HG03159 (cell line): ENCODE data around the gene UBXN10.

ENCODE experiments used
- ATAC-seq: cut with Tn5 transposase; IDR thresholded peaks from one replicate; pipeline ENCODE4 v1.9.1; 2021; ENCODE audit warnings: mild to moderate bottlenecking, moderate library complexity; ENCODE audit not compliant: unreplicated experiment

The UBXN10 gene

DNA sequence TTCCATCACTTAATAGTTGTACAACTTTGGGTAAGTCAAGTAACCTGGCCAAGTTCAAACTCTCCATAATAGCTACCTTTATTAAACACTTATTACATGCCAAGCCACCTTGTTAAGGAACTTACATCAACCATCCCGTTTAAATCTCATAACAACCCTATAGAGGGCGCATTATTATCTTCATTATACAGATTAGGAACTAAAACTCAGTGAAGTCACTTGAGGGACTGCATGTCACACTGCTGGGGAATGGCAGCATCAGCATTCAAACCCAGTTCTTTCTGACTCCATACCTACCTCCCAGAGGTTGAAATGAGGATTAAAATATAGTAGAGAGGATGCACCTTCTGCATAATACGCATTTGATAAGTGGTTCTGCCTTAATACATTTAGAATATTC lies 47.5 kb downstream of the UBXN10 start:
- no peak for ATAC-seq

DNA sequence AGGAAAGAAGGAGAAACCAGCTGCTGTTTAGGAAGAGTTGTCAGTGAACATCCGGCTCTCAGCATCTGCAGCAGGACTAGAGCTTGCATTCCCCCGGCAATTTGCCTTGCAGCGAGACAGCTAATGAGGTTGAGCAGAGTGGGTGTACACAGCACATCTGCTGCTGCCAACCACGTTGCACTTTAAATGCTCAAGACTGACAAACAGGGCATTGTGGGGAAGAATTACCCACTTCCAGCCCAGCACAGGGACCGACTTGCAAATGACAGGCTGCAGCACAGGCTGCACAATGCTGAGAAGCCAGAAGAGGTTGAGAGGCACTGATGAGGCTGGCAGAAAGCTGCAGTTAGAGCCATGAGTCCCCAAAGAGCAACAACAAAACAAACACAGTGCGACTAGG lies 48.0 kb downstream of the UBXN10 start:
- ATAC-seq = no peak

DNA sequence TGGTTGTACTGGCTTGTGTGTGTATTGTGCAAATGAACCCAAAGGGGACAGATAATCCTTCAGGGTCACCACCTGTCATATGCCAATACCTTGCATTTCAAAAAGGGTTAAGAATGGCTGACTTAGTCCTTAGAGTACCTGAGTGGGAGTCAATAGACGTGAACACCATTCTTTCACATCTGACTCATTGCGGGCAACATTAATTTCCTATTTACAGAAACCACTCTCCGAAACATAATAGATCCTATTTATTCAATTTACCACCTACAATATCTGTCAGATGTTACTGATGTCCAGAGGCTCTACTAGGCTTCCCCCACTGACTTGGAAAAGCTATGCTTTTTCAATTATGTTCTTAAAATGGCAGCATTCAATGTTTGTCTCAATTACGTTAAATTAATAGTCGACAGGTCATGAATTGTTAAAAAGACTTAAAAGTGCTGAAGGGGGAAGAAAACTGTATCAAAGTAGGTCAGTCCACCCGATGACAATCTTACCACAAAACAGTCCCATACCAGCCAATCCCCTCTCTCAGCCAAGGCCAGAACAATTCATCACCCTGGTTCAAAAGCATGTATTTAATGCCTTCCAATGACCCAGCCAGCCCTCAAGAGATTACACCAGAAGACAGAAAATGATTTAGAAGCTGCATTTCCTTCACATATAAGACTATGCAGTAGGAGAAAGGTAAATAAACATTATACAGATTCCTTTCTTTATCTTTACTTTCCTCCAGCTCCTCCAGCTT lies 49.1 kb downstream of the UBXN10 start:
- no peak for ATAC-seq

DNA sequence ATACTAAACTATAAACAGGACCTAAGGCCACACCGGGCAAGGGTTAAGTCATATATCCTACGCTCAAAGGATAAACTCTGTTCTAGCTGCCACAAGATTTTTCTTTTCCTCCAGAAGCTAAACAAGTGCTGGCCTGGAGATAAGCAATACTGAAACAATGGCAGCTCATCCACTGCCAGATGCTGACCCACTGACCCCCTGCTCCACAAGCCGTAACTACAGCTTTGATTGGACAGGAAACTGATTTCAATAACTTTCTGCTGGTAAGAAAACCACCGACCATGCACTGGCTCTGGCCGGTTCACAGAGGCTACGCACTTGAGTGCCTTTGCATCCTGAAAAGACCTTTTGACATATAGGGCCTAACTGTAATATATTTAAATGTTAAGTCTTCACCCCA lies 51.8 kb downstream of the UBXN10 start:
- ATAC-seq = no peak

DNA sequence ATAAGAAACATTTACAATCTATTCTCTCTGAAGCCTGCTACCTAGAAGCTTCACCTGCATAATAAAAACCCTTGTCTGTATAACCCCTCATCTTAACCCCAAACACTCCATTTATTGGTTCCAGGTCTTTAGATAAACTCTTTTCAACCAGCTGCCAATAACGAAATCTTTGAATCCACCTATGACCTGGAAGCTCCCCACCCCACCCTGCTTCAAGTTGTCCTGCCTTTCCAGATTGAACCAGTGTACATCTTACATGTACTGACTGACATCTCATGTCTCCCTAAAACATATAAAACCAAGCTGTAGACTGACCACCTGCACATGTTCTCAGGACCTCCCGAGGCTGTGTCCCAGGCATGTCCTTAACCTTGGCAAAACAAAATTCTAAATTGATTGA lies 54.1 kb downstream of the UBXN10 start:
- no peak for ATAC-seq

DNA sequence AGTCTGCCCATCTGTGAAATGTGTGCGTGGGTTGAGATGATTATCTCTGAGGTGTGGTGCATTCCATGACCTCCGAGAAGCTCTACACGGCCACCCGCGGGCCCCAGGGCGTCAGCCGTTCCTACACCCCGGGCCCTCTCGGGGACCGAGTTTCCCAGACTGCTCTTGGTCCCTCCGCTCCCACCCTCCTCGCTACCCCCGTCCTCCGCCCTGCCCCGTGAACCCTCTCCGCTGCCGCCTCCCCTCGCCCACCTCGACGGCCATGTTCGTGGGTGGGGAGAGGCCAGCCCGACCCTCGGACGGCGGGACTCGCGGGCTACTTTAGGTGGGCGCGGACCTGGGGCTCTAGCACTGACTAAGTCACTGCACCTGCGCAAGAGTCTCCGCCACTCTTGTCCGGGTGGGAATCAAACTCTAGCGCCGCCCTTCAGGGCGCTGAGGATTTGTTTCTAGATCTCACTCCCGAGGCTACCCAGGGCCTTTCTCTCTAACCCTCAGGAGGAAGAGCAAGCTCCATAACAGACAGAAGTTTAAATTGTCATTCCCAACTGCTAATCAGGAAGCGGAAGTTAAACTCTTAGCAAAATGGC lies 57.1 kb downstream of the UBXN10 start:
- ATAC-seq = no peak
